DND-41 (cell line): Measurements from ENCODE around the gene OR2W1.

Experiments used
- CTCF ChIP-seq: IDR thresholded peaks from 2 replicates; pipeline ENCODE4 v1.5.1; 2012; ENCODE audit warnings: borderline replicate concordance, low read length, moderate library complexity, mild to moderate bottlenecking; ENCODE audit not compliant: poor library complexity, severe bottlenecking; ENCODE audit errors: extremely low read depth
- EZH2 ChIP-seq: IDR thresholded peaks from 3 replicates; pipeline ENCODE4 v1.6.1; 2012; ENCODE audit warnings: borderline replicate concordance, low read depth, mild to moderate bottlenecking, moderate library complexity, low read length, inconsistent platforms; ENCODE audit not compliant: severe bottlenecking

- TF ChIP-seq CTCF, result no peak
- TF ChIP-seq EZH2, result no peak
These were observed 37.5 kb upstream of the OR2W1 start for GRCh38 chr6:29082457-29082856.
